Trophoblast cell (in vitro differentiated cells and primary cell): ENCODE data around the gene RASAL2.

ENCODE experiments used
- DNase-seq, 2 donors: peaks; one replicate each; pipeline ENCODE4 v3.0.0-alpha.2; 2016
- H2AFZ ChIP-seq: 2 replicates; pipeline ENCODE4 v1.6.1; 2013; ENCODE audit warnings: low read length, moderate library complexity, mild to moderate bottlenecking; ENCODE audit not compliant: insufficient read depth, poor library complexity
- H2AK5ac ChIP-seq: 2 replicates; pipeline ENCODE4 v1.6.1; 2013; ENCODE audit warnings: mild to moderate bottlenecking, low read length
- H2BK120ac ChIP-seq: 2 replicates; pipeline ENCODE4 v1.6.1; 2013; ENCODE audit warnings: low read length, mild to moderate bottlenecking, moderate library complexity; ENCODE audit not compliant: insufficient read depth, poor library complexity
- H2BK12ac ChIP-seq: 2 replicates; pipeline ENCODE4 v1.6.1; 2013; ENCODE audit warnings: mild to moderate bottlenecking, low read length, moderate library complexity
- H2BK5ac ChIP-seq: 2 replicates; pipeline ENCODE4 v1.6.1; 2013; ENCODE audit warnings: low read length, low read depth, moderate library complexity, mild to moderate bottlenecking; ENCODE audit not compliant: poor library complexity
- H3K14ac ChIP-seq: 2 replicates; pipeline ENCODE4 v1.6.1; 2013; ENCODE audit warnings: mild to moderate bottlenecking, low read length
- H3K18ac ChIP-seq: 2 replicates; pipeline ENCODE4 v1.6.1; 2013; ENCODE audit warnings: mild to moderate bottlenecking, low read length
- H3K23ac ChIP-seq: 2 replicates; pipeline ENCODE4 v1.6.1; 2013; ENCODE audit warnings: low read length
- H3K27ac ChIP-seq: 2 replicates; pipeline ENCODE4 v1.5.1; 2013; ENCODE audit warnings: low read depth, mild to moderate bottlenecking, inconsistent platforms, low read length, moderate library complexity
- H3K27me3 ChIP-seq: 2 replicates; pipeline ENCODE4 v1.6.1; 2013; ENCODE audit warnings: inconsistent platforms, mild to moderate bottlenecking, low read length, moderate library complexity; ENCODE audit not compliant: insufficient read depth
- H3K36me3 ChIP-seq, 2 experiments: 1 replicate in 1 of 2; 2 replicates in 1 of 2; pipeline ENCODE4 v1.6.1; 2013; ENCODE audit warnings: low read length in 2 of 2, mild to moderate bottlenecking in 2 of 2, moderate library complexity in 1 of 2; ENCODE audit not compliant: insufficient read depth in 2 of 2, control insufficient read depth in 1 of 2
- H3K4ac ChIP-seq: 2 replicates; pipeline ENCODE4 v1.6.1; 2013; ENCODE audit warnings: low read depth, mild to moderate bottlenecking, low read length, moderate library complexity
- H3K4me1 ChIP-seq, 2 experiments: 1 replicate in 1 of 2; 2 replicates in 1 of 2; pipeline ENCODE4 v1.6.1; 2013; ENCODE audit warnings: low read length in 2 of 2, mild to moderate bottlenecking in 2 of 2, moderate library complexity in 1 of 2; ENCODE audit not compliant: insufficient read depth in 2 of 2, control insufficient read depth in 1 of 2
- H3K4me2 ChIP-seq: 2 replicates; pipeline ENCODE4 v1.6.1; 2013; ENCODE audit warnings: inconsistent platforms, mild to moderate bottlenecking, low read length, moderate library complexity
- H3K4me3 ChIP-seq: 2 replicates; pipeline ENCODE4 v1.5.1; 2013; ENCODE audit warnings: mild to moderate bottlenecking, low read depth, low read length, inconsistent platforms
- H3K79me1 ChIP-seq: one replicate; pipeline ENCODE4 v1.6.1; 2013; ENCODE audit warnings: low read length
- H3K79me2 ChIP-seq: 2 replicates; pipeline ENCODE4 v1.6.1; 2013; ENCODE audit warnings: low read length, mild to moderate bottlenecking; ENCODE audit not compliant: control insufficient read depth, insufficient read depth, poor library complexity
- H3K9ac ChIP-seq: 2 replicates; pipeline ENCODE4 v1.6.1; 2013; ENCODE audit warnings: mild to moderate bottlenecking, low read length
- H3K9me3 ChIP-seq: 2 replicates; pipeline ENCODE4 v1.6.1; 2013; ENCODE audit warnings: low read depth, mild to moderate bottlenecking, control low read depth, inconsistent platforms, low read length; ENCODE audit not compliant: insufficient read depth
- H4K12ac ChIP-seq: 2 replicates; pipeline ENCODE4 v1.6.1; 2013; ENCODE audit warnings: low read depth, mild to moderate bottlenecking, low read length, moderate library complexity
- H4K8ac ChIP-seq: 2 replicates; pipeline ENCODE4 v1.6.1; 2013; ENCODE audit warnings: low read depth, mild to moderate bottlenecking, low read length, moderate library complexity
- H4K91ac ChIP-seq: one replicate; pipeline ENCODE4 v1.6.1; 2013; ENCODE audit warnings: low read depth, mild to moderate bottlenecking, low read length, moderate library complexity
- WGBS: extraction: QIAGEN DNeasy Blood & Tissue Kit; methylation state at CpG from one replicate; pipeline ENCODE4 v1.1.7; 2013; ENCODE audit warnings: missing lambda C conversion rate; ENCODE audit not compliant: insufficient read length, insufficient coverage; ENCODE audit errors: extremely low coverage; 5-methylcytosine and 5-hydroxymethylcytosine counted together

RASAL2 gene

DNA sequence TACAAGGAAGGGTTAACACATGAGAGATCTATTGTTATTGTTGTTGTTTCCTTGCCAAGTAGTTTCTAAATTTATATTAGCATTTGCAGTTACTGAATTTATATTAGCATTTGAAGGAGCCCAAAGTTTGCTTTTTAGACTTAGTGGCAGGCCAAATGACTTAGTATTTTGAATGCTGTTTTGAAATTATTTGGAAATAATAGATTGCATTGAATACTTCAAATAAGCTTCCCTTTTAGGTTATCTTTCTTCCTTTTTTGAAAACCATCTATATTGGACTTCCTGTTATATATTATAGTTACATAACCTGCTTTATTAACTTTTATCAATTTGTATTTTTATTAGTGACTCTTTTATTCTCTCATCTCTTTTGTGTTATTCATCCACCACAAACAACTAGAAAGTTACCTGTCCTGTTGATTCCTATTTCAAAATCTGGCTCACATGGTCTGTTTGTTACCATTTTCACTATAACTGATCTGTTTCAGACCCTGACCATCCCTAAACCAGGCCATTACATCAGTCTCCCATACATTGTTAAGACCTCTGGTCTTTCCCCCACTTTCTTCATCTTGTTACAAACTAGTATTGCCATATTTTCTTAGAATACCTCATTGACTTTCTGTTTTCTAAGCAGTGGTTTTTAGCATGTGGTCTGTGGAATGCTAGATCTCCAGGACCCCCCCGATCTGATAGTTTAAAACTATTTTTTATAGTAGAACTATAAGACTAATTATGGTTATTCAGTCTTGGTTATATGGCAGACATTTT is 185.2 kb downstream of the RASAL2 start:
- Histone ChIP-seq H4K91ac (no peak overlapping the region), H3K27me3 (no peaks in the 10 kb centered on the region), H3K27ac (peak overlapping the region; percentile 96), H2BK120ac (peak overlapping the region; percentile 46), H2AK5ac (no peak overlapping the region), H3K18ac (no peak overlapping the region), H4K12ac (no peak overlapping the region), H3K79me1 (peaks cover 3% of the 10 kb centered on the region), H3K14ac (no peak overlapping the region), H3K23ac (no peak overlapping the region), H3K4me3 (no peak overlapping the region), H3K79me2 (no peaks in the 10 kb centered on the region), H3K4me2 (no peak overlapping the region), H3K4me1 (peaks cover 4 to 6% of the 10 kb centered on the region in 2 experiments), H3K9me3 (no peaks in the 10 kb centered on the region), H4K8ac (no peak overlapping the region), H3K4ac (no peak overlapping the region), H2BK12ac (no peak overlapping the region), H3K9ac (no peak overlapping the region), H3K36me3 (peaks cover 0 to 2% of the 10 kb centered on the region in 2 experiments), H2AFZ (no peak overlapping the region), H2BK5ac (no peak overlapping the region)
- WGBS = no CpG with 5 or more reads among the region's 1 CpG
- peak; percentile 2 to 65 for DNase-seq

DNA sequence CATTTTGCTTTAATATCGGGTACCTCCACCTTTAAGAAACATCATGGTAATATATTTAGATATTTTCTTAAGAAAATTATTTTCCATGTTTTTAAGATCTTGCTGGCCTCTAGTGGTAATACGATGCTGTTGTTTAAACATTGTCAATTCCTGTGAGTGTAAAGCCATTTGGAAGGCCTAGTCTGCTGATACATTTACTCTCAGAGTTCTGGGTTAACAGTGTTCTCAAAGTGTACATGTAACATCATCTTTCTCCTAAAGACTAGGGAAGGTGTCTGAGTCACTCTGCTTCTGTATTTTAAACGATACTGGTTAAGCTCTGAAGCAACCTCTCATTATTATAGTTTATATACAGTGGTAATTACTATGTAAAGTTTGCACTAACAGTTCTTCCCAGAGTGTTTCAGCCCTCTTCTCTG is 189.1 kb downstream of the RASAL2 start:
- Histone ChIP-seq H3K4ac (no peak overlapping the region), H3K9me3 (no peaks in the 10 kb centered on the region), H3K27me3 (no peaks in the 10 kb centered on the region), H3K23ac (no peak overlapping the region), H3K79me1 (peaks cover 1% of the 10 kb centered on the region), H3K4me3 (no peak overlapping the region), H2BK12ac (no peak overlapping the region), H4K91ac (no peak overlapping the region), H4K8ac (no peak overlapping the region), H2AFZ (no peak overlapping the region), H3K79me2 (no peaks in the 10 kb centered on the region), H3K14ac (no peak overlapping the region), H3K9ac (no peak overlapping the region), H3K4me1 (peaks cover 2 to 4% of the 10 kb centered on the region in 2 experiments), H2BK5ac (no peak overlapping the region), H3K4me2 (no peak overlapping the region), H2BK120ac (no peak overlapping the region), H3K18ac (no peak overlapping the region), H3K27ac (no peak overlapping the region), H2AK5ac (no peak overlapping the region), H3K36me3 (peaks cover 1 to 2% of the 10 kb centered on the region in 2 experiments), H4K12ac (no peak overlapping the region)
- no CpG with 5 or more reads among the region's 3 CpGs for WGBS
- DNase-seq = peak in 1 of 2 donors; percentile 48

DNA sequence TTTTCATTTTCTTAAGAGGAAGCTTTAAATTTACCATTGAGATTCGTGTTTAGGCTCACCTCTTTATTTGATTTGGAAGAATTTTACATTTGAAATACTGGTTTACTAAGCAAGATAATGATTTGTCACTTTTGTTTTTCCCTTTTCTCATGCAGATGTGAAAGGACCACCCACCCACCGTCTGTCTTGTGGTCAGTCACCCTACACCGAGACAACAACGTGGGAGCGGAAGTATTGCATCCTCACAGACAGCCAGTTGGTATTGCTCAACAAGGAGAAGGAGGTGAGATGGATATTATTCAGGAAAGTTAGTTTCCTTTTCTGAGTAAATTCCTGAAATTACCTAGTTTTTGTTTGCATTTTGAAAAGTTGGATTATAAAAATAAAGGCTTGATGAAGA is 189.5 kb downstream of the RASAL2 start:
- H3K4ac ChIP-seq = no peak overlapping the region
- H3K9ac ChIP-seq = no peak overlapping the region
- H3K14ac ChIP-seq = no peak overlapping the region
- no peak overlapping the region for H3K4me2 ChIP-seq
- peaks cover 0 to 2% of the 10 kb centered on the region in 2 experiments for H3K4me1 ChIP-seq
- H2BK12ac ChIP-seq = no peak overlapping the region
- peak in 1 of 2 donors; percentile 2 for DNase-seq
- H3K4me3 ChIP-seq = no peak overlapping the region
- no peaks in the 10 kb centered on the region for H3K79me2 ChIP-seq
- peaks cover 1 to 2% of the 10 kb centered on the region in 2 experiments for H3K36me3 ChIP-seq
- H2AK5ac ChIP-seq = no peak overlapping the region
- no peak overlapping the region for H2BK120ac ChIP-seq
- H3K18ac ChIP-seq = no peak overlapping the region
- H3K79me1 ChIP-seq = no peaks in the 10 kb centered on the region
- WGBS = no CpG with 5 or more reads among the region's 5 CpGs
- no peak overlapping the region for H3K23ac ChIP-seq
- H3K27ac ChIP-seq = no peak overlapping the region
- no peaks in the 10 kb centered on the region for H3K9me3 ChIP-seq
- no peak overlapping the region for H2AFZ ChIP-seq
- H4K8ac ChIP-seq = no peak overlapping the region
- no peak overlapping the region for H4K91ac ChIP-seq
- no peak overlapping the region for H4K12ac ChIP-seq
- H2BK5ac ChIP-seq = no peak overlapping the region
- H3K27me3 ChIP-seq = no peaks in the 10 kb centered on the region

DNA sequence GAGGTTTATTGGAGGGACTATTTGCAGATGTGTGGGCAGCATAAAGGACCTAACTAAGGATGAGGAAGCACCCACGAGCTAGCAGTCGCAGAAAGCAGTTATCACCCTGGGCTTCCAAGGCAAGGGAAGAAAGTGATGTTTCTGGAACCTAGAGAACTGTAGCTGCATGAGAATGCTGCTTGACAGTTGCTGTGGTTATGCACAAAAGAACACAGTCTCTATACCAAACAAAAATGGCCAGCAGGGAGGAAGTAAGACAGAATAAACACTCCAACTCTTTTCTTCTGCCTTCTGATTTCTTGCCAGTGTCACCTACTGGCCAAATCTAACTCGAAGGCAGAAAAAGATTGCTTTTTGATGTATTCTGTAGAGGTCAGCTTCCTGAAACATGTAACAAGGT is 190.2 kb downstream of the RASAL2 start:
- H2BK12ac ChIP-seq = no peak overlapping the region
- H3K79me1 ChIP-seq = no peaks in the 10 kb centered on the region
- no peak overlapping the region for H3K18ac ChIP-seq
- H3K14ac ChIP-seq = no peak overlapping the region
- no peaks in the 10 kb centered on the region for H3K27me3 ChIP-seq
- H4K12ac ChIP-seq = no peak overlapping the region
- H3K9ac ChIP-seq = no peak overlapping the region
- H3K23ac ChIP-seq = no peak overlapping the region
- H4K91ac ChIP-seq = peak overlapping the region; percentile 5
- WGBS = no CpG with 5 or more reads among the region's 3 CpGs
- no peak overlapping the region for H3K4ac ChIP-seq
- no peaks in the 10 kb centered on the region for H3K79me2 ChIP-seq
- no peak overlapping the region for H3K27ac ChIP-seq
- no peak overlapping the region for H3K4me3 ChIP-seq
- H3K9me3 ChIP-seq = no peaks in the 10 kb centered on the region
- DNase-seq = no peak
- no peak overlapping the region for H3K4me2 ChIP-seq
- no peak overlapping the region for H2BK120ac ChIP-seq
- H3K4me1 ChIP-seq = peaks cover 0 to 2% of the 10 kb centered on the region in 2 experiments
- peaks cover 1 to 2% of the 10 kb centered on the region in 2 experiments for H3K36me3 ChIP-seq
- no peak overlapping the region for H2AFZ ChIP-seq
- no peak overlapping the region for H4K8ac ChIP-seq
- H2BK5ac ChIP-seq = no peak overlapping the region
- H2AK5ac ChIP-seq = no peak overlapping the region
